ENCODE data around the gene BBLN.

DNA sequence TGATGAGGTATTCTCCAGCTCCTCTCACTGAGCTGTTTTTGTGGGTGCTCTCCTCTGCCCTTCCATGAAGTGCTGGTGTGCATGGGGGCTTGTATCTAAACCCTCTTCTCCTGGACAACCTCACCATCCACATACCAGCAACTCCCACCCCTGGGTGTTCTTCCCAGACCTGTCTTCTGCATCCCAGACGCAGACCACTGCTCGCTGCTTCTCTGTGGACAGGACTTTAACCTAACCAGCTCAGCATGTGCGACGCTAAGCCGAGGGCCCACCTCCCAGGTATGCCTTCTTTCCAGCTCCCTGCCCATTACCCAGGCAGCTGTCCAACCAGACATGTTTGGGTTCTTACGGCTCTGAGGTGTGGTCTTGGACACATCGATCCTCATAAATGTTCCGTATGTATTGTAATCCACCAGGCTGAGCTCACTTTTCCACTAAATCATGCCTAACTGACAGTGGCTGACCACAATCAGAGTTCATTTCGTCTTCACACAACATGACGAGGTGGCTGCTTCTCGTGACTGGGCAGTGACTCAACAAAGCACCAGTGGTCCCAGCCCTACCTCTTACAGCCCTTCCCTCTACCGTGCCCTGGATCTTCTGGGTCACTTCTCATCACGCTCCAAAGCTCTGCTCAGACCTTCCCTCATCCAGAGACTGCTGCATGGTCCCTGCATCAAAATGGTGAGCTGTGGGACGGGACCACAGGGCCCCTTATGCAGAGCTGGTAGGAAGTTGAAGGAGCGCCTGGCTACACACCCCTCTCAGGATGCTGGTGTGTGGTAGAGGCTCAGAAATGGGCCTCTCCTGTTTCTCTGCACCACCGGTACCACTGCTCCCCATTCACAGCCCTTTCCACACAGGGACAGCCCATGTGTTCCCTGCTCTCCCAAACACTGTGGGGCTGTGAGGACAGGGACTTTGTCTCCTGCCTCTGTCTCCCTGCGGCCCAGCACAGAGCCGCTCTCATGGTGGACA lies 23.0 kb upstream of the BBLN start:
- TF ChIP-seq, protein P1, sequence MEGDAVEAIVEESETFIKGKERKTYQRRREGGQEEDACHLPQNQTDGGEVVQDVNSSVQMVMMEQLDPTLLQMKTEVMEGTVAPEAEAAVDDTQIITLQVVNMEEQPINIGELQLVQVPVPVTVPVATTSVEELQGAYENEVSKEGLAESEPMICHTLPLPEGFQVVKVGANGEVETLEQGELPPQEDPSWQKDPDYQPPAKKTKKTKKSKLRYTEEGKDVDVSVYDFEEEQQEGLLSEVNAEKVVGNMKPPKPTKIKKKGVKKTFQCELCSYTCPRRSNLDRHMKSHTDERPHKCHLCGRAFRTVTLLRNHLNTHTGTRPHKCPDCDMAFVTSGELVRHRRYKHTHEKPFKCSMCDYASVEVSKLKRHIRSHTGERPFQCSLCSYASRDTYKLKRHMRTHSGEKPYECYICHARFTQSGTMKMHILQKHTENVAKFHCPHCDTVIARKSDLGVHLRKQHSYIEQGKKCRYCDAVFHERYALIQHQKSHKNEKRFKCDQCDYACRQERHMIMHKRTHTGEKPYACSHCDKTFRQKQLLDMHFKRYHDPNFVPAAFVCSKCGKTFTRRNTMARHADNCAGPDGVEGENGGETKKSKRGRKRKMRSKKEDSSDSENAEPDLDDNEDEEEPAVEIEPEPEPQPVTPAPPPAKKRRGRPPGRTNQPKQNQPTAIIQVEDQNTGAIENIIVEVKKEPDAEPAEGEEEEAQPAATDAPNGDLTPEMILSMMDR (conservative IDR thresholded peaks at IDR 0.05) = no peak
- no peak for TF ChIP-seq ZFX (IDR thresholded peaks at IDR 0.05)
